Airway epithelial cell (primary cell): Measurements from ENCODE around the gene SPDYE2. TPM values are rescaled to one million over a fixed set of nuclear protein-coding genes. Genes with fewer than 3 reads are reported as not detected.

Source experiments
- total RNA-seq: library from RNA; depleted of rRNA; stranded (reverse); fragments of >200 nt; gene quantifications from 2 replicates; pipeline ENCODE4 v1.2.3, GENCODE V29; 2015

The SPDYE2 gene, protein sequence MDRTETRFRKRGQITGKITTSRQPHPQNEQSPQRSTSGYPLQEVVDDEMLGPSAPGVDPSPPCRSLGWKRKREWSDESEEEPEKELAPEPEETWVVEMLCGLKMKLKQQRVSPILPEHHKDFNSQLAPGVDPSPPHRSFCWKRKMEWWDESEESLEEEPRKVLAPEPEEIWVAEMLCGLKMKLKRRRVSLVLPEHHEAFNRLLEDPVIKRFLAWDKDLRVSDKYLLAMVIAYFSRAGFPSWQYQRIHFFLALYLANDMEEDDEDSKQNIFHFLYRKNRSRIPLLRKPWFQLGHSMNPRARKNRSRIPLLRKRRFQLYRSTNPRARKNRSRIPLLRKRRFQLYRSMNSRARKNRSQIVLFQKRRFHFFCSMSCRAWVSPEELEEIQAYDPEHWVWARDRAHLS
- not detected in 2 replicates for total RNA-seq

GRCh38 chr7:102550808-102551422, at the start of gene SPDYE2:
Gene SPDYE2, plus strand, starts transcription at chr7:102551226. Its CDS starts 2,030 bp downstream, at chr7:102553256.

GRCh38 chr7:102517550-102518147, 33.4 kb upstream of the SPDYE2 start, which contains the start of gene RASA4B:
Gene RASA4B, minus strand, starts transcription at chr7:102517777. Its CDS starts 67 bp downstream, at chr7:102517710.

DNA sequence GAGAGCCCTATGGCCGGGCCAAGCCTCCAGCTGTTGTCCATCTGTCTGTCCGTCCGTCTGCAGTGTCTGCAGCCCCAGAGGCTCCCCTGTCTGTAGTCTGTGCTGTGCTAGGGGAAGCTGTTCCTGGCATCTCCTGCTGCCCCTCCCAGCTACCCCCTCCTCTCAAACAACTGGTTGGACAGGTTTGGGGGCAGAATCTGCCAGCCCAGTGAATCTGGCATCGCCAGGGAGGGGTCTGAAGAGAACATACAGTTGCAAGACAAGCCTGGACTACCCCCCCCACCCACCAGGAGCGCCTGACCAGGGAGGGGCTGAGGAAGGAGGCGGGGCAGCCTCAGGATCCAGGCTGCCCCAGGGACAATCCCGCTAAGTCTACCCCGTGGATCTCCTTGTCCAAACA, 7.4 kb upstream of the SPDYE2 start, which contains the start of gene UPK3BL2:
UPK3BL2 (minus strand) TSS at position 101 of the 400 bp plus-strand sequence; CDS start at position 41, 60 bp downstream.

GRCh38 chr7:102572261-102573239, 21.5 kb downstream of the SPDYE2 start, which contains the start of gene POLR2J3:
Gene POLR2J3, minus strand, starts transcription at chr7:102572583. Its CDS starts 62 bp downstream, at chr7:102572521.

Other genes with a start within 250 kb of the SPDYE2 start
- not detected in 2 replicates for gene SPDYE6, start 194.8 kb upstream of the SPDYE2 start, total RNA-seq
- gene PRKRIP1, start 154.9 kb upstream of the SPDYE2 start, total RNA-seq = 13.3 and 15.0 TPM in 2 replicates
- 8.0 and 15.7 TPM in 2 replicates for gene ORAI2, start 117.7 kb upstream of the SPDYE2 start, total RNA-seq
- gene ALKBH4, start 86.4 kb upstream of the SPDYE2 start, total RNA-seq = 11.8 and 14.9 TPM in 2 replicates
- 14.4 and 31.0 TPM in 2 replicates for gene LRWD1, start 86.2 kb upstream of the SPDYE2 start, total RNA-seq
- gene POLR2J, start 72.3 kb upstream of the SPDYE2 start, total RNA-seq = 24.7 and 40.1 TPM in 2 replicates
- 0.51 and 2.5 TPM in 2 replicates for gene RASA4B, start 33.4 kb upstream of the SPDYE2 start, total RNA-seq
- 106 and 157 TPM in 2 replicates for gene UPK3BL2, start 7.5 kb upstream of the SPDYE2 start, total RNA-seq
- 3.4 and 10.8 TPM in 2 replicates for gene POLR2J3, start 21.4 kb downstream of the SPDYE2 start, total RNA-seq
- 5.6 and 11.8 TPM in 2 replicates for gene RASA4, start 65.5 kb downstream of the SPDYE2 start, total RNA-seq
- gene UPK3BL1, start 91.6 kb downstream of the SPDYE2 start, total RNA-seq = 1,784 and 2,271 TPM in 2 replicates
- gene SPDYE2B, start 99.1 kb downstream of the SPDYE2 start, total RNA-seq = not detected in 2 replicates
- 0.19 and 4.0 TPM in 2 replicates for gene POLR2J2, start 120.4 kb downstream of the SPDYE2 start, total RNA-seq
- 8.0 and 9.2 TPM in 2 replicates for gene FAM185A, start 197.8 kb downstream of the SPDYE2 start, total RNA-seq